Glutamatergic neuron (in vitro differentiated cells): Measurements from ENCODE around the gene ZNF3. TPM values are rescaled to one million over a fixed set of nuclear protein-coding genes. Genes with fewer than 3 reads are reported as not detected.
A peak's percentile ranks its signal among the peaks of the same experiment; 100 is the strongest.

Experiments
- DNase-seq: peaks from one replicate; pipeline ENCODE4 v3.0.0; 2022
- H3K27ac Mint-ChIP-seq: one replicate; pipeline ENCODE4 v1.8.0; 2020; ENCODE audit warnings: mild to moderate bottlenecking, mixed read lengths, inconsistent platforms; ENCODE audit not compliant: unreplicated experiment
- H3K27me3 Mint-ChIP-seq: one replicate; pipeline ENCODE4 v1.8.0; 2020; ENCODE audit warnings: mild to moderate bottlenecking, moderate library complexity, mixed read lengths, inconsistent platforms; ENCODE audit not compliant: unreplicated experiment
- H3K36me3 Mint-ChIP-seq: one replicate; pipeline ENCODE4 v1.8.0; 2020; ENCODE audit warnings: mild to moderate bottlenecking, mixed read lengths, inconsistent platforms; ENCODE audit not compliant: unreplicated experiment
- H3K4me1 Mint-ChIP-seq: one replicate; pipeline ENCODE4 v1.8.0; 2020; ENCODE audit warnings: mild to moderate bottlenecking, low read depth, mixed read lengths, inconsistent platforms; ENCODE audit not compliant: unreplicated experiment
- H3K4me3 Mint-ChIP-seq: one replicate; pipeline ENCODE4 v1.8.0; 2020; ENCODE audit warnings: mild to moderate bottlenecking, mixed read lengths, inconsistent platforms; ENCODE audit not compliant: unreplicated experiment
- H3K9me3 Mint-ChIP-seq: one replicate; pipeline ENCODE4 v1.8.0; 2020; ENCODE audit warnings: mild to moderate bottlenecking, moderate library complexity, mixed read lengths, inconsistent platforms; ENCODE audit not compliant: unreplicated experiment
- total RNA-seq: library from RNA; stranded (reverse); fragmentation: NEBNext Ultra II Directional; extraction: Animal tissue kit (Norgen Biotek cat#: 25700); gene quantifications from one replicate; pipeline ENCODE4 v1.2.1, GENCODE V29; 2021; ENCODE audit not compliant: unreplicated experiment
- TF ChIP-seq, protein P1 (sequence below): fragments of 200-600 bp; sonication (generic); IDR thresholded peaks from one replicate; pipeline ENCODE4 v1.5.0; 2021; ENCODE audit not compliant: partially characterized antibody, unreplicated experiment

Gene ZNF3
- total RNA-seq, 1 donor from 2014 or later, result 87.9 TPM

DNA sequence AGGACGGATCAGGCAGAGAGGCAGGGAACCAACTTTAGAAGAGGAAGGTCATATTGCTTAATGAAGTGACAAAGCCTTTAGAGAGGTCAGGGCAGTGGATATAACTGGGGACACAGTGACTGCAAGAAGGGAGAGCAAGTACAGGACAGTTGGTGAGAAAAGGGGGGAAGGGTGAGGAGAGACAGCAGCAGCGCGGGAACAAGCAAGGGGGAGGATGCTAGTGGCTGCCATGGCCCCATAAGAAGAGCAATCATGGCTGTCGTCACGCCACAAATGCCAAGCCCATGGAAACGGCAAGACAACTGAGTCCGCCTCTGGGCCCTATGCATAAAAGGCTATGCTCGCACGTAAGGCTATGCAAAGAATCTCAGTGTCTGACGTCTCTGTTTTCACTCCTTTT is 9.1 kb downstream of the ZNF3 start:
- Mint-ChIP-seq H3K27me3 (peaks cover 26% of the 10 kb centered on the region), H3K27ac (no peak overlapping the region), H3K4me3 (no peak overlapping the region), H3K4me1 (no peaks in the 10 kb centered on the region), H3K9me3 (peaks cover 45% of the 10 kb centered on the region), H3K36me3 (peaks cover 65% of the 10 kb centered on the region)
- no peak for DNase-seq
- TF ChIP-seq, protein P1, sequence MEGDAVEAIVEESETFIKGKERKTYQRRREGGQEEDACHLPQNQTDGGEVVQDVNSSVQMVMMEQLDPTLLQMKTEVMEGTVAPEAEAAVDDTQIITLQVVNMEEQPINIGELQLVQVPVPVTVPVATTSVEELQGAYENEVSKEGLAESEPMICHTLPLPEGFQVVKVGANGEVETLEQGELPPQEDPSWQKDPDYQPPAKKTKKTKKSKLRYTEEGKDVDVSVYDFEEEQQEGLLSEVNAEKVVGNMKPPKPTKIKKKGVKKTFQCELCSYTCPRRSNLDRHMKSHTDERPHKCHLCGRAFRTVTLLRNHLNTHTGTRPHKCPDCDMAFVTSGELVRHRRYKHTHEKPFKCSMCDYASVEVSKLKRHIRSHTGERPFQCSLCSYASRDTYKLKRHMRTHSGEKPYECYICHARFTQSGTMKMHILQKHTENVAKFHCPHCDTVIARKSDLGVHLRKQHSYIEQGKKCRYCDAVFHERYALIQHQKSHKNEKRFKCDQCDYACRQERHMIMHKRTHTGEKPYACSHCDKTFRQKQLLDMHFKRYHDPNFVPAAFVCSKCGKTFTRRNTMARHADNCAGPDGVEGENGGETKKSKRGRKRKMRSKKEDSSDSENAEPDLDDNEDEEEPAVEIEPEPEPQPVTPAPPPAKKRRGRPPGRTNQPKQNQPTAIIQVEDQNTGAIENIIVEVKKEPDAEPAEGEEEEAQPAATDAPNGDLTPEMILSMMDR, result no peak

DNA sequence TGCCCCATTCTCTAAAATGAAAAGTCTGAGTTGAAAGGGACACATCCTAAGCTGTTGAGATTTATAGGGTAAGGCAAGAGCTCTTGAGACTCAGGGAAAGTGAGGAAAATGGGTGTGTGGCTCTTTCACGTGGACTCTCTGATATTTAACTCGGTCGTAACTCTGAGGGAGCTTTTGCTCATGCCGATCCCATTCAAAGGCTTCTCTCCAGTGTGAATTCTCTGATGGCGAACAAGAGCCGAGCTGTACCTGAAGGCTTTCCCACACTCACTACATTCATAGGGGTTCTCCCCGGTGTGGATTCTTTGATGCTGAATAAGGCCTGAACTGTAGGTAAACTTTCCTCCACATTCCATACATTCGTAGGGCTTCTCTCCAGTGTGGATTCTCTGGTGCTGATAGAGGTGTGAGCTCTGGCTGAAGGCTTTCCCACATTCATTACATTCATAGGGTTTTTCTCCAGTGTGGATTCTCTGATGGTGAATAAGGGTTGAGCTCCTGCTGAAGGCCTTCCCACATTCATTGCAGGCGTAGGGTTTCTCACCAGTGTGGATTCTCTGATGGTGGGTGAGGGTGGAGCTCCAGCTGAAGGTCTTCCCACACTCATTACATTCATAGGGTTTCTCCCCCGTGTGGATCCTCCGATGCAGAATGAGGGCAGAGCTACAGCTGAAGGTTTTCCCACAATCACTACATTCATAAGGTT is 10.4 kb downstream of the ZNF3 start:
- TF ChIP-seq, protein P1, result no peak
- no peak for DNase-seq
- H3K4me3 Mint-ChIP-seq, result no peak overlapping the region
- H3K4me1 Mint-ChIP-seq, result no peaks in the 10 kb centered on the region
- peaks cover 42% of the 10 kb centered on the region for H3K9me3 Mint-ChIP-seq
- H3K27me3 Mint-ChIP-seq, result peaks cover 26% of the 10 kb centered on the region
- H3K27ac Mint-ChIP-seq, result peak overlapping the region; percentile 38
- H3K36me3 Mint-ChIP-seq, result peaks cover 55% of the 10 kb centered on the region

DNA sequence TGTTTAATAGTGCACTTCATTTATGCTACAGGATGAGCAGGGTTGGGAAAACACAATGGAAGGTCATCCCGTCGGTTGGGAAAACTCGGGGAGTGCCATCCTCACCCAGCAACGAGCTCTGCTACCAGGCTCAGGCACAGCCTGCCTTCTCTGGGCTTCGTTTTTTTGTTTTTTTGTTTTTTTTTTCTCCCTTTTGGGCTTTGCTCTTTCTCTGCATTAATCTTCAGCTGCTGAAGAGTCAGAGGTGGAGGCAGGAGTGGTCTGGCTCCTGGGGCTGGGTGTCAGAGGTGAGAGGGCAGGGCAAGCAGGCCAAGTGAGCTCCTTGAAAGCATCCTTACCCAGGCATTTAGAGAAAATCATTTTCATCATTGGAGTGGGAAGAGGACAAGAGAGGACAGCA is 11.5 kb downstream of the ZNF3 start:
- H3K27ac Mint-ChIP-seq, result no peak overlapping the region

DNA sequence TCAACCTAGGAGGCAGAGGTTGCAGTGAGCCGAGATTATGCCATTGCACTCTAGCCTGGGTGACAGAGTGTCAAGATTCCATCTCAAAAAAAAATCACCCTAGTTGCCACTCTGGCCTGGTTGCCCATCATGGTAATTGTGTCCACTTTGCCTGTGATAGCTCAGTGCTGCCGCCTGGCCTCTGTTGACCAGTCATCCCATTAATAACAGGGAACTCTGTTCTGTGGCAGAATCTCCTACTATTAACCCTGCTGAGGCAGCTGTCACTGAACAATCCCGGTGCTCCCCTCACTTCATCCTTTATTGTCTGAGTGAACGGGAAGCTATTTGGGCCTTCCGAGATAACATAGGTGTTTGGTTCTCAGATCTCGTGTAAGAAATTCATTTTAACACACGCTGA is 14.6 kb downstream of the ZNF3 start:
- H3K4me3 Mint-ChIP-seq, result no peak overlapping the region
- H3K27ac Mint-ChIP-seq, result no peak overlapping the region
- H3K27me3 Mint-ChIP-seq, result peaks cover 12% of the 10 kb centered on the region
- peaks cover 33% of the 10 kb centered on the region for H3K36me3 Mint-ChIP-seq
- peaks cover 25% of the 10 kb centered on the region for H3K9me3 Mint-ChIP-seq
- TF ChIP-seq, protein P1, result no peak
- H3K4me1 Mint-ChIP-seq, result no peaks in the 10 kb centered on the region
- DNase-seq, result no peak

More for the DNA sequence above, 11.5 kb downstream of the ZNF3 start:
- H3K27me3 Mint-ChIP-seq, result peaks cover 16% of the 10 kb centered on the region
- H3K9me3 Mint-ChIP-seq, result peaks cover 36% of the 10 kb centered on the region
- no peaks in the 10 kb centered on the region for H3K4me1 Mint-ChIP-seq
- DNase-seq, result no peak
- TF ChIP-seq, protein P1, result no peak
- peaks cover 44% of the 10 kb centered on the region for H3K36me3 Mint-ChIP-seq
- no peak overlapping the region for H3K4me3 Mint-ChIP-seq

DNA sequence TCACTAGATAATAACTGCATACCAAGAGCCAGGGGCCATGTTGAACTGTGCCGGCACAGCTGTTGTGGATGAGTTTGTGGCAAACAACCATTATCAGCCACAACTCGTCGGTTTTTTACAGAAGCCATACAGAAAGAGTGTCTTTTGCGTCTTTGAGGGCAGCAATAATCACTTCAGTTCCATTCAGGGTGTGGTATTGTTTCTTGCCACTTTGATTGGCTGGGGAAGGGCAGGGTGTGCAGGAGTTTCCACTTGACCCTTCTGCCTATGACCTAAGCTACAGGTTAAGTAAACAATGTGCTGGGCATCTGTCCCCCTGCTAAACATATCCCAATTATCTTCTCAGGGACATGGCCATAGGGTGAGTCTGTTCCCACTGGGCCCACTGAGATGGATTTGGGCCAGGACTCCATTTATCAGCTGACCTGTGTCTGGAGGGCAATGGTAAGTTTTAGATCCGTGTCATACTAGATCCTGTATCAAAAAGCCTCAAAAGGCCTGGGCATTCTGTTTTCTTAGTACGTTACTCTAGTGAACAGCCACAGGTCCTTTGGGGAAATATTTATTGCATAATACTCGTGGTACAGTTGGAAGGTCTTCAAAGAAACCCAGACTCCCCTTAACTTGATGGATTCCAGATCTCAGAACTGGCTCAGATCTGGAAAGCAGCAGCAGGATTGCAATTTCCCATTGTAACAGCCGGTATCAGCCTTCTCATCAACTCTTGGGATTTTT is 15.9 kb downstream of the ZNF3 start:
- TF ChIP-seq, protein P1, result no peak
- H3K27me3 Mint-ChIP-seq, result peaks cover 11% of the 10 kb centered on the region
- peak overlapping the region; percentile 17 for H3K27ac Mint-ChIP-seq
- peaks cover 13% of the 10 kb centered on the region for H3K9me3 Mint-ChIP-seq
- peaks cover 20% of the 10 kb centered on the region for H3K36me3 Mint-ChIP-seq
- DNase-seq, result no peak
- H3K4me1 Mint-ChIP-seq, result peaks cover 5% of the 10 kb centered on the region
- no peak overlapping the region for H3K4me3 Mint-ChIP-seq
